Measurements from ENCODE around the gene TRPC4AP. TPM values are rescaled to one million over a fixed set of nuclear protein-coding genes. Genes with fewer than 3 reads are reported as not detected.

The TRPC4AP gene
- total RNA-seq, 1 donor from 2014 or later, result 30.3 TPM

- FAIRE-seq, result no peak
- Histone ChIP-seq H3K36me3 (ENCODE audit: control insufficient read depth, insufficient read depth, low read length) (no peaks in the 10 kb centered on the region), H3K27me3 (ENCODE audit: control insufficient read depth, insufficient read depth, low read length) (peaks cover 7% of the 10 kb centered on the region), H3K4me3 (ENCODE audit: low read depth, low read length) (no peak overlapping the region)
- TF ChIP-seq CTCF (IDR thresholded peaks at IDR 0.05; ENCODE audit: insufficient read depth, low read length, severe bottlenecking), result no peak
- no peak for DNase-seq (ENCODE audit: low read depth)
These were observed 110.1 kb downstream of the TRPC4AP start for GRCh38 chr20:34982270-34983088.

GRCh38 chr20:34980543-34981233 is 111.9 kb downstream of the TRPC4AP start:
- Histone ChIP-seq H3K27me3 (ENCODE audit: control insufficient read depth, insufficient read depth, low read length) (peaks cover 4% of the 10 kb centered on the region), H3K36me3 (ENCODE audit: control insufficient read depth, insufficient read depth, low read length) (no peaks in the 10 kb centered on the region), H3K4me3 (ENCODE audit: low read depth, low read length) (no peak overlapping the region)
- no peak for TF ChIP-seq CTCF (IDR thresholded peaks at IDR 0.05; ENCODE audit: insufficient read depth, low read length, severe bottlenecking)
- DNase-seq (ENCODE audit: low read depth) (no peak), FAIRE-seq (no peak)

- no peak for FAIRE-seq
- no peak overlapping the region for H3K4me3 ChIP-seq (ENCODE audit: low read depth, low read length)
- TF ChIP-seq CTCF (IDR thresholded peaks at IDR 0.05; ENCODE audit: insufficient read depth, low read length, severe bottlenecking), result no peak
- H3K36me3 ChIP-seq (ENCODE audit: control insufficient read depth, insufficient read depth, low read length), result no peaks in the 10 kb centered on the region
- no peak for DNase-seq (ENCODE audit: low read depth)
- peaks cover 4% of the 10 kb centered on the region for H3K27me3 ChIP-seq (ENCODE audit: control insufficient read depth, insufficient read depth, low read length)
These were observed 113.0 kb downstream of the TRPC4AP start for GRCh38 chr20:34979366-34980153.

GRCh38 chr20:34978092-34978744 is 114.4 kb downstream of the TRPC4AP start:
- Histone ChIP-seq H3K27me3 (ENCODE audit: control insufficient read depth, insufficient read depth, low read length) (no peaks in the 10 kb centered on the region), H3K4me3 (ENCODE audit: low read depth, low read length) (no peak overlapping the region), H3K36me3 (ENCODE audit: control insufficient read depth, insufficient read depth, low read length) (no peaks in the 10 kb centered on the region)
- DNase-seq (ENCODE audit: low read depth) (no peak), FAIRE-seq (no peak)
- TF ChIP-seq CTCF (IDR thresholded peaks at IDR 0.05; ENCODE audit: insufficient read depth, low read length, severe bottlenecking), result no peak

- TF ChIP-seq CTCF (IDR thresholded peaks at IDR 0.05; ENCODE audit: insufficient read depth, low read length, severe bottlenecking), result no peak
- no peak for DNase-seq (ENCODE audit: low read depth)
- H3K4me3 ChIP-seq (ENCODE audit: low read depth, low read length), result no peak overlapping the region
- no peak for FAIRE-seq
- no peaks in the 10 kb centered on the region for H3K27me3 ChIP-seq (ENCODE audit: control insufficient read depth, insufficient read depth, low read length)
- no peaks in the 10 kb centered on the region for H3K36me3 ChIP-seq (ENCODE audit: control insufficient read depth, insufficient read depth, low read length)
These were observed 115.1 kb downstream of the TRPC4AP start for GRCh38 chr20:34977365-34978091.
